Measurements from ENCODE around the gene DHRS12. TPM values are rescaled to one million over a fixed set of nuclear protein-coding genes. Genes with fewer than 3 reads are reported as not detected.

DHRS12 gene
- total RNA-seq, 6 experiments from 2014 or later: 10.2 to 17.6 (median 12.4) TPM

DNA sequence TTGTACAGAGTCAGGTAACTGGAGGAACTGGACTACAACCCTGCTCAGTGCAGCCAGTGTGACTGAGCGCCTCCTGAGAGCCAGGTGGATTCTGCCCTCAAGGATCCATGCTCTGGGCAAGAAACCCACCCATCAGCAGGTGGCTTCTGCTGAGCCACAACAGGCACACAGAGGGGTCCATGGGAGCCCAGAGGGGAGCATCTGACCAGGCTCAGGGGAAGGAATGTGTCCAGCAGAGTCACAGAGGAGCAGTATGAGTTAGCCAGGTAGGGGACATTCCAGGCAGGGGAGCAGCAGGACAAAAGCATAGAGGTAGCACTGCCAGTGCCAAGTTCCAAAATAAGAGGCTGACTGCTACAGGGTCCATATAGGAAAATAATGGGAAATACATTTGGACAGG lies 19.9 kb downstream of the DHRS12 start:
- Histone ChIP-seq H3K36me3 (no peaks in the 10 kb centered on the region), H3K4me3 (no peak overlapping the region), H3K27me3 (no peaks in the 10 kb centered on the region), H3K9me3 (no peaks in the 10 kb centered on the region), H3K27ac (no peak overlapping the region), H3K4me1 (peaks cover 0 to 9% (median 0%) of the 10 kb centered on the region in 4 donors)
- ATAC-seq: no peak
- DNase-seq: no peak
- TF ChIP-seq POLR2A (IDR thresholded peaks at IDR 0.05): no peak
- TF ChIP-seq, protein P1, sequence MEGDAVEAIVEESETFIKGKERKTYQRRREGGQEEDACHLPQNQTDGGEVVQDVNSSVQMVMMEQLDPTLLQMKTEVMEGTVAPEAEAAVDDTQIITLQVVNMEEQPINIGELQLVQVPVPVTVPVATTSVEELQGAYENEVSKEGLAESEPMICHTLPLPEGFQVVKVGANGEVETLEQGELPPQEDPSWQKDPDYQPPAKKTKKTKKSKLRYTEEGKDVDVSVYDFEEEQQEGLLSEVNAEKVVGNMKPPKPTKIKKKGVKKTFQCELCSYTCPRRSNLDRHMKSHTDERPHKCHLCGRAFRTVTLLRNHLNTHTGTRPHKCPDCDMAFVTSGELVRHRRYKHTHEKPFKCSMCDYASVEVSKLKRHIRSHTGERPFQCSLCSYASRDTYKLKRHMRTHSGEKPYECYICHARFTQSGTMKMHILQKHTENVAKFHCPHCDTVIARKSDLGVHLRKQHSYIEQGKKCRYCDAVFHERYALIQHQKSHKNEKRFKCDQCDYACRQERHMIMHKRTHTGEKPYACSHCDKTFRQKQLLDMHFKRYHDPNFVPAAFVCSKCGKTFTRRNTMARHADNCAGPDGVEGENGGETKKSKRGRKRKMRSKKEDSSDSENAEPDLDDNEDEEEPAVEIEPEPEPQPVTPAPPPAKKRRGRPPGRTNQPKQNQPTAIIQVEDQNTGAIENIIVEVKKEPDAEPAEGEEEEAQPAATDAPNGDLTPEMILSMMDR (IDR thresholded peaks at IDR 0.05): no peak
- WGBS (ENCODE audit: insufficient coverage, low coverage, low lambda C conversion rate, missing lambda C conversion rate): 100% methylated on average over 1 of the region's 1 CpG
- intact Hi-C loops (cut with DNase I): no loop called here

DNA sequence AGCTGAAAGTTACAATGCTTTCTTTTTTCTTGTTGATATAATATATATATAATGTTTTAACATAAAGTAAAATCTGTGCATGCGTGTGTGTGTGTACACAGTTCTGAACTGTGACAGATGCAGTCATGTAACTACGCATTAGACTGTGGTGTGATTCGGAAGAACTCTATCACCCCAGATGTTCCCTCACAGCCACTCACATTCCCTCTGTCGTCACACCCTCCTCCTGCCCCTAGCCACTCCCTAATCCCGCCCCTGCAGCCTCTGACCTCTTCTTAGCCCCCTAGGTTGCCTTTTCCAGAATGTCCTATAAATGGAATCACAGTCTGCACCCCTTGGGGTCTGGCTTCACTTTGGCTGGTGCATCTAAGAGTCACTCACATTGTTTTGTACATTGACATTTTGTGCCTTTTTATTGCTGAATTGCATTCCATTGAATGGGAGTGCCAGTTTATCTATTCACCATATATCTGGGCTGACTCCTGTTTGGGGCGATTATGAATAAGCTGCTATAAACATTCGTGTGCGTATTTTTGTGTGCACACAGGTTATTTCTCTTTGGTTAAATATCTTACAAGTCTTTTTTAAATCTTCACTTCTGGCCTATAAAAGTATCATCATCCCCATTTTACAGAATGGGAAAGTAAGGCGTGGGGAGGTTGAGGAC lies 20.4 kb downstream of the DHRS12 start:
- H3K9me3 ChIP-seq: no peaks in the 10 kb centered on the region

DNA sequence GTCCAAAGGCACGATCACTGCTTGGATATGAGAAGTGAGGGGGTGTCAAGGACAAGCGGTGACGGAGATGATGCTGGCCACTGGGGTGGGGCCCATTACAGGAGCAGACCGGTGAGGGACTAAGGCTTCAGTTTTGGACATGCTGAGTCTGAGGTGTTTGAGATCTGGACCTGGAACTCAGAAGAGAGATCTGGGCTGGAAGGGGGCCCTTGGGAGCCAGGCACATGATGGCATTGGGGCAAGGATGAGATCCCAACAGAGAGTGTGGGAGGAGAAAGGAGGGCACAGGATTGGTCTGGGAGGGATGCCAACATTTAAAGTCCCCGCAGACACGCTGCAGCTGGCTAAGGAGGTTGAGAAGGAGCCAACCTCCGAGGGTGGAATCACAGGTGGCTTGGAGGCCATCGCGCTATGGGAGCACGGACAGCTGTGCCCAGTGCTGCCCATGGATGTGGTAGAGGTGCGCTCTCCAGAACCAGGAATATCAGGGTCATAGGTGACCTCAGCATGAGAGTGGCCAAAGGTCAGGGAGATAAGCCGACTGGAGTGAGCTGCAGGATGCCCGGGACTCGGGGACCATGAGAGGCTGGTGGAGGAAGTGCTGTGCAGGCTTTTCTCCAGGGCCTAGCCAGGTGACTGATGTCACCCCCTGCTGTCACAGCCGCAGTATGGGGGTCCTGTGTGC lies 21.8 kb downstream of the DHRS12 start:
- WGBS (ENCODE audit: insufficient coverage, low coverage, low lambda C conversion rate, missing lambda C conversion rate): 48% methylated on average over 7 of the region's 15 CpGs
- ATAC-seq (peak; percentile 94 to 97 (median 96)), DNase-seq (peak in 2 of 3 donors; percentile 73 to 76)
- H3K9me3 ChIP-seq: no peaks in the 10 kb centered on the region
- peaks cover 0 to 9% (median 0%) of the 10 kb centered on the region in 4 donors for H3K4me1 ChIP-seq
- no peak overlapping the region for H3K4me3 ChIP-seq
- no peaks in the 10 kb centered on the region for H3K27me3 ChIP-seq
- TF ChIP-seq, protein P1 (IDR thresholded peaks at IDR 0.05): no peak
- no peak for TF ChIP-seq POLR2A (IDR thresholded peaks at IDR 0.05)
- H3K36me3 ChIP-seq: no peaks in the 10 kb centered on the region
- intact Hi-C loops (cut with DNase I): no loop called here
- no peak overlapping the region for H3K27ac ChIP-seq

More for the DNA sequence above, 20.4 kb downstream of the DHRS12 start:
- DNase-seq: no peak
- H3K4me3 ChIP-seq: no peak overlapping the region
- no peak for ATAC-seq
- intact Hi-C loops (cut with DNase I): no loop called here
- peaks cover 0 to 9% (median 0%) of the 10 kb centered on the region in 4 donors for H3K4me1 ChIP-seq
- no peak for TF ChIP-seq POLR2A (IDR thresholded peaks at IDR 0.05)
- TF ChIP-seq, protein P1 (IDR thresholded peaks at IDR 0.05): no peak
- WGBS (ENCODE audit: insufficient coverage, low coverage, low lambda C conversion rate, missing lambda C conversion rate): 92% methylated on average over 9 of the region's 9 CpGs
- no peaks in the 10 kb centered on the region for H3K36me3 ChIP-seq
- H3K27ac ChIP-seq: no peak overlapping the region
- H3K27me3 ChIP-seq: no peaks in the 10 kb centered on the region

DNA sequence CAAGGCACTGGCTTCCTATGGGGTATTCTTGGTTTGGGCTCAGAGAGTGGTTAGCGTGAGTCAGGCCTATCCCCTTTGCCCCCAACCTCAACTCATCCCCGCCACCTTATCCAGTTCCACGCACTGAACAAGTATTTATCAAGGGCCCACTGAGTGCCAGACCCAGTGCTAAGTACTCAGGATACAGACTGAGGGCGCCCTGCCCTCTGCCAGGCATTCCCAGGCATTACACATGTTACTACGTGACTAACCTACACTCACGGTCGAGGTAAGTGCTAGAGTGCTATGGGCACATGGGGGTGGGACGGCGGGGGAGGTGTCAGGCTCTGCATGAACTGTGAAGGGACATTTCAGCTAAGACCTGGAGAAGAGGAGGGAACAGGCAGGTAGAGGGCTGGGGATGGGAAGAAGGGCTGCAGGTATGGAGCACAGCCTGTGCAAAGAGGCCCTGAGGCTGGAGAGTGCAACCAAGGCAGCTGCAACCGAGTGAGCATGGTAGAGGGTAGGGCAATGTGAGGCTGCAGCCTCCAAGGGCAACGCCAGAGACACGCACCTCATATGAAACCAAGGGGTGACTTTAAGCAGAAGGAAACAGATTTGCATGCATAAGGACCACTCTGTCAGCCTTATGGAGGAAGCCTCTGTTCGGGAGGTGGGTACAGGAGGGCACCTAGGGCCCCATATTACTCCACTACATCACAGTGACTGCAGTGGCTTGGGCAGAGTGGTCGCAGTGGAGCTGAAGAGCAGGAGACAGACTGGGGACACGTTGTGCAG lies 22.5 kb downstream of the DHRS12 start:
- Histone ChIP-seq H3K36me3 (no peaks in the 10 kb centered on the region), H3K4me1 (peaks cover 0 to 9% (median 0%) of the 10 kb centered on the region in 4 donors), H3K4me3 (no peak overlapping the region), H3K27ac (no peak overlapping the region), H3K9me3 (no peaks in the 10 kb centered on the region), H3K27me3 (no peaks in the 10 kb centered on the region)
- DNase-seq (no peak), ATAC-seq (peak in 1 of 4 donors; percentile 10)
- TF ChIP-seq, protein P1 (IDR thresholded peaks at IDR 0.05): peak in 1 of 4 donors; percentile 8
- no peak for TF ChIP-seq POLR2A (IDR thresholded peaks at IDR 0.05)
- WGBS (ENCODE audit: insufficient coverage, low coverage, low lambda C conversion rate, missing lambda C conversion rate): 80% methylated on average over 14 of the region's 15 CpGs
- intact Hi-C loops (cut with DNase I): no loop called here

Data from right lobe of liver (tissue), 6 donors.